Measurements from ENCODE around the gene TMEM63A.

DNA sequence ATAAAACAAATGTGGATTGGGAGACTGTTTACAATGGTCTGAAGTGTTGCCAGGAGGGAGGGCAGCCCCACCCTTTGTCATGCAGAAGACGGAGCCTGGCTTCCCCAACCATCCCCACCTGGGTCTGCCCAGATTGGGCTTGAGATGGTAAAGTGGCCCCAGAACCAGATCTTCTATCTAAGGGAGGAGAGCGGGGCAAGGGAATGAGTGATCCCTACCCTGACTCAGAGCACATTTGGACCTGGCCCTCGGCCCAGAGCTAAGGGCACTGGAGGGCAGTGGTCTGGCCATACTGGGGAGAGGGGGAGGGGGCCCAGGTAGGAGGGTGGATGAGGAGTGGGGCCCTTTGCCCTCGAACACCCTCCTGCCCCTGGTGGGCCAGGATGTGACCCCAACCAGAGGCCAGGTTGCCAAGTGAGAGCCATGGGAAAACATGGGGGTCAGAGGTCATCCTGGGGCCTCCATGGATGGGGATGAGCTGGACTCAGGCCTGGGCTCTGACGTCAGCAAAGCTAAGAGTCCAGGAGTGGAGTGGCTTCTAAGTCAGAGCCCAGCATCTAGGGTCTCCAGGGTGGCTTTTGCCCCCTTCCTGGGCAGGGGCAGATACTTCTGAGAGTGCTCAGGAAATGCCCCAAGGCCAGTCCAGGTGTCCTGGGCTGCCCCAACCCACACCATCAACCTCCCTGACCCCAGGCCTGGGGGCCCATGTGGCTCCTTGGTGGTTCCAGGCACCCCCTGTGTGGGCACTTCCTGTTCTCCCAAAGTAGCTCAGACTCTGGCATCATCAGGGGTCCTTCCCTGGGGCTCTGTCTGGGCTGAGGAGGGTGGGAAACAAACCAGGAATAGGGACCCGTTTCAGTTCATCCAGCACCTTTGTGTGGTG lies 8.4 kb upstream of the TMEM63A start:
- TF ChIP-seq, protein P1, sequence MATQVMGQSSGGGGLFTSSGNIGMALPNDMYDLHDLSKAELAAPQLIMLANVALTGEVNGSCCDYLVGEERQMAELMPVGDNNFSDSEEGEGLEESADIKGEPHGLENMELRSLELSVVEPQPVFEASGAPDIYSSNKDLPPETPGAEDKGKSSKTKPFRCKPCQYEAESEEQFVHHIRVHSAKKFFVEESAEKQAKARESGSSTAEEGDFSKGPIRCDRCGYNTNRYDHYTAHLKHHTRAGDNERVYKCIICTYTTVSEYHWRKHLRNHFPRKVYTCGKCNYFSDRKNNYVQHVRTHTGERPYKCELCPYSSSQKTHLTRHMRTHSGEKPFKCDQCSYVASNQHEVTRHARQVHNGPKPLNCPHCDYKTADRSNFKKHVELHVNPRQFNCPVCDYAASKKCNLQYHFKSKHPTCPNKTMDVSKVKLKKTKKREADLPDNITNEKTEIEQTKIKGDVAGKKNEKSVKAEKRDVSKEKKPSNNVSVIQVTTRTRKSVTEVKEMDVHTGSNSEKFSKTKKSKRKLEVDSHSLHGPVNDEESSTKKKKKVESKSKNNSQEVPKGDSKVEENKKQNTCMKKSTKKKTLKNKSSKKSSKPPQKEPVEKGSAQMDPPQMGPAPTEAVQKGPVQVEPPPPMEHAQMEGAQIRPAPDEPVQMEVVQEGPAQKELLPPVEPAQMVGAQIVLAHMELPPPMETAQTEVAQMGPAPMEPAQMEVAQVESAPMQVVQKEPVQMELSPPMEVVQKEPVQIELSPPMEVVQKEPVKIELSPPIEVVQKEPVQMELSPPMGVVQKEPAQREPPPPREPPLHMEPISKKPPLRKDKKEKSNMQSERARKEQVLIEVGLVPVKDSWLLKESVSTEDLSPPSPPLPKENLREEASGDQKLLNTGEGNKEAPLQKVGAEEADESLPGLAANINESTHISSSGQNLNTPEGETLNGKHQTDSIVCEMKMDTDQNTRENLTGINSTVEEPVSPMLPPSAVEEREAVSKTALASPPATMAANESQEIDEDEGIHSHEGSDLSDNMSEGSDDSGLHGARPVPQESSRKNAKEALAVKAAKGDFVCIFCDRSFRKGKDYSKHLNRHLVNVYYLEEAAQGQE (IDR thresholded peaks at IDR 0.05; ENCODE audit: insufficient read depth in 1 of 2, low read depth in 2 of 2, low read length in 1 of 2), result no peak
- TF ChIP-seq, protein P2, sequence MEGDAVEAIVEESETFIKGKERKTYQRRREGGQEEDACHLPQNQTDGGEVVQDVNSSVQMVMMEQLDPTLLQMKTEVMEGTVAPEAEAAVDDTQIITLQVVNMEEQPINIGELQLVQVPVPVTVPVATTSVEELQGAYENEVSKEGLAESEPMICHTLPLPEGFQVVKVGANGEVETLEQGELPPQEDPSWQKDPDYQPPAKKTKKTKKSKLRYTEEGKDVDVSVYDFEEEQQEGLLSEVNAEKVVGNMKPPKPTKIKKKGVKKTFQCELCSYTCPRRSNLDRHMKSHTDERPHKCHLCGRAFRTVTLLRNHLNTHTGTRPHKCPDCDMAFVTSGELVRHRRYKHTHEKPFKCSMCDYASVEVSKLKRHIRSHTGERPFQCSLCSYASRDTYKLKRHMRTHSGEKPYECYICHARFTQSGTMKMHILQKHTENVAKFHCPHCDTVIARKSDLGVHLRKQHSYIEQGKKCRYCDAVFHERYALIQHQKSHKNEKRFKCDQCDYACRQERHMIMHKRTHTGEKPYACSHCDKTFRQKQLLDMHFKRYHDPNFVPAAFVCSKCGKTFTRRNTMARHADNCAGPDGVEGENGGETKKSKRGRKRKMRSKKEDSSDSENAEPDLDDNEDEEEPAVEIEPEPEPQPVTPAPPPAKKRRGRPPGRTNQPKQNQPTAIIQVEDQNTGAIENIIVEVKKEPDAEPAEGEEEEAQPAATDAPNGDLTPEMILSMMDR (IDR thresholded peaks at IDR 0.05), result no peak
- TF ChIP-seq POLR2AphosphoS5 (IDR thresholded peaks at IDR 0.05; ENCODE audit: low read depth, low read length), result no peak
- no peak for TF ChIP-seq SIN3A (IDR thresholded peaks at IDR 0.05; ENCODE audit: borderline replicate concordance, insufficient read depth, low read depth, low read length)

Measured in Panc1 (cell line).